WI38 (cell line): Measurements from ENCODE around the gene WFIKKN1.

Source experiments
- H3K4me3 ChIP-seq: 2 replicates; pipeline ENCODE4 v1.5.1; 2011; ENCODE audit warnings: low read depth, mild to moderate bottlenecking, control low read depth, low read length
- CTCF ChIP-seq: IDR thresholded peaks from 2 replicates; pipeline ENCODE4 v1.5.1; 2012; ENCODE audit warnings: low read depth, mild to moderate bottlenecking, control low read depth, low read length

WFIKKN1 gene

DNA sequence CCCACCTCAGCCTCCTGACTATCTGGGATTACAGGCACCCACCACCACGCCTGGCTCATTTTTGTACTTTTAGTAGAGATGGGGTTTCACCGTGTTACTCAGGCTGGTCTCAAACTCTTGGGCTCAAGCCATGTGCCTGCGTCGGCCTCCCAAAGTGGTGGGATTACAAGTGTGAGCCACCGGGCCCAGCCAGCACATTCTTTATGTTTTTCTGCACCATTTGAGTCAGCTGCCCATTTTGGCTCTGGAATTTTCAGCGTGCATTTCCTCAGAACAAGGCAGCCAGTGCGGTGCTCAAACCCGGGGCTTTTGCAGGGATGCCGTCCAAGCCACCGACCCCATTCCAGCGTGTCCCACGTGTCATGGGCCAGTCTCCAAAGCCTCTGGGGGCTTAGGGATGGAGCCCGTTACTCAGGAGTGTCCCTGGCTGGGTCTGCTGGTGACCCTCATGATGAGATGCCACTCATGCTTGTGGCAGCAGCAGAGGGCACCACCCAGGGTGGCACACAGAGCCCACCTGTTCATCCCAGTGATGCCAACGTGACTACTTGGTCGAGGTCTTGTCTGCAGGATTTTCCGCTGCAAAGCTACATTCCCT, 44.6 kb upstream of the WFIKKN1 start:
- TF ChIP-seq CTCF: no peak

GRCh38 chr16:586645-587590, 43.9 kb upstream of the WFIKKN1 start:
- TF ChIP-seq CTCF: no peak

More for the DNA sequence above, 44.6 kb upstream of the WFIKKN1 start:
- no peak overlapping the region for H3K4me3 ChIP-seq

GRCh38 chr16:588639-588888, 42.2 kb upstream of the WFIKKN1 start:
- peak overlapping the region; percentile 79 for H3K4me3 ChIP-seq
- TF ChIP-seq CTCF: no peak

More at GRCh38 chr16:586645-587590, 43.9 kb upstream of the WFIKKN1 start:
- no peak overlapping the region for H3K4me3 ChIP-seq

GRCh38 chr16:588889-589657, 41.7 kb upstream of the WFIKKN1 start:
- no peak for TF ChIP-seq CTCF
- H3K4me3 ChIP-seq: peak overlapping the region; percentile 79

DNA sequence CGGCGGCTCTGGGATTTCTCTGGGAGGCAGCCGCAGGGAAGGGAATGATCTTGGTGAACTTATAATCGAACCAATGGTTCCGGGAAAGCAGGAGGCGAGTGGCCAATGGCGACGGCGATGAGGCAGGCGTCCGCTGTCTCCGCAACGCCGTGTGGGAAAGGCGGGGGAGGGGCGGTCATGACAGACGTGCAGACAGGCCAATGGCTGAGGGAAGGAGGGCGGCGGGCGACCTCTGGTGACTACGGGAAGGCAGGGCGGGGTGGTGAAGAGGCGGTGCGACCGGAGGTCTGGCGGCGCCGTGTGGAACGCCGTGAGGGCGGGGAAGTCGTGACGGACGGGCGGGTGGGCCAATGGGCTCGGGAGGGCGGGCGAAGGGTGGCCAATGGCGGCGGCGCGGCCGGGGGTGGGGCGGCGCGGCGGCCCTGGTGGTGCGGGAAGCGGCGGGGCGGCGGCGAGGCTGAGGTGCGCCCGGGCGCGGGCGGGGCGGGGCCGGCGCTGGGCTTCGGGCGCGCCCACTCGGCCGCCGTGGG, 41.1 kb upstream of the WFIKKN1 start, which contains the start of gene RAB40C:
Gene RAB40C, plus strand, starts transcription at position 409 of the 530 bp plus-strand sequence. CDS start 226 bp downstream, outside the sequence.
- H3K4me3 ChIP-seq: peak within 1 kb of the TSS; percentile 87
- no peak for TF ChIP-seq CTCF

DNA sequence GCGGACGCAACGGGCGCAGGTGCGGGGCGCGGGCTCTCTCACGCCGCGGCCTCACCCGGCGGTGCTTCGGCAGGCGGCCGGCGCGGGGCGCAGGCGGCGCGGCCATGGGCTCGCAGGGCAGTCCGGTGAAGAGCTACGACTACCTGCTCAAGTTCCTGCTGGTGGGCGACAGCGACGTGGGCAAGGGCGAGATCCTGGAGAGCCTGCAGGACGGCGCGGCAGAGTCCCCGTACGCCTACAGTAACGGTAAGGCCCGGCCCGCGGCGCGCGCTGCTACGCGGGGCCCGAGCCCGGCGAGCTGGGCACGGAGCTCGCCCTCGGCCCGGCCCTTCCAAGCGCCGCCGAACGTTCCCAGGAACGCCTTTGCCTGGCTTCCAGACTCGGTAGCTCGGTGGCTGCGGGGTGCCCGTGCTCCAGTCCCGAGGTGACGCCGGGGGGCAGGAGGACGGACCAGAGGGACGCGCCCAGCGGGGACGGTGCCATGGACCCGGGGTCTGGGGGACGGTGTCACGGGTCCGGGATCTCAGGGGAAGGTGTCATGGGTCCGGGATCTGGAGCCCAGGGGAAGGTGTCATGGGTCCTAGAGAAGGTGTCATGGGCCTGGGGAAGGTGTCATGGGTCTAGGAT, 40.5 kb upstream of the WFIKKN1 start:
- TF ChIP-seq CTCF: no peak
- H3K4me3 ChIP-seq: peak overlapping the region; percentile 87
